ENCODE measurements around the gene BDH2. TPM values are rescaled to one million over a fixed set of nuclear protein-coding genes. Genes with fewer than 3 reads are reported as not detected.

BDH2 gene
- total and polyA plus RNA-seq, 2 of the 8 experiments (the other 6 are each of a cell fraction or from before 2014, with no cell fraction given): 46.0 to 46.2 TPM

GRCh38 chr4:103075894-103076746 is 23.5 kb downstream of the BDH2 start:
- H2AFZ ChIP-seq (ENCODE audit: low read length): peak overlapping the region; percentile 95
- CTCF ChIA-PET (ENCODE audit: partially characterized antibody): interaction anchor here (1.0 to 6.6 kb wide), 7 partner anchors 11 to 506 kb away, joined by 3 to 47 read pairs (median 3); partner anchors contain the start of gene BDH2
- H4K20me1 ChIP-seq (replicated peaks in 1 of 2; ENCODE audit: control insufficient read depth in 1 of 2, insufficient read depth in 2 of 2, low read length in 2 of 2): peaks cover 0 to 2% of the 10 kb centered on the region in 2 experiments
- peak overlapping the region; percentile 51 to 91 (median 80); a peak in 6 of 7 replicates for H3K9ac ChIP-seq (replicated peaks in 1 of 4; ENCODE audit: extremely low read depth in 1 of 4, low read depth in 3 of 4, low read length in 3 of 4)
- no peak for FAIRE-seq
- no peaks in the 10 kb centered on the region for H3K79me2 ChIP-seq (ENCODE audit: control insufficient read depth in 1 of 2, insufficient read depth in 2 of 2, low read length in 2 of 2)
- no peak overlapping the region for H2BK20ac ChIP-seq (ENCODE audit: low read length)
- no peak overlapping the region for H3K56ac ChIP-seq (replicated peaks; ENCODE audit: insufficient read length, low read depth, low read length)
- no peak overlapping the region for H2BK12ac ChIP-seq (ENCODE audit: low read depth, low read length)
- H3K14ac ChIP-seq (ENCODE audit: insufficient read length): no peak overlapping the region
- H3K9me3 ChIP-seq (ENCODE audit: insufficient read depth in 2 of 2, low read depth in 1 of 2, low read length in 1 of 2): no peaks in the 10 kb centered on the region
- POLR2A ChIA-PET (ENCODE audit: partially characterized antibody): interaction anchor here (2.2 kb wide), 1 partner anchor 248 kb away, joined by 13 read pairs; the partner anchor contains the start of gene UBE2D3
- H3K23ac ChIP-seq (ENCODE audit: insufficient read length): no peak overlapping the region
- whole genome bisulfite sequencing, 2 experiments (ENCODE audit: extremely low coverage in 1 of 2, insufficient coverage in 1 of 2, insufficient read length in 1 of 2, insufficient replicate concordance in 2 of 2, low coverage in 1 of 2, low lambda C conversion rate in 2 of 2, missing lambda C conversion rate in 1 of 2): 6% methylated on average over 70 of the region's 82 CpGs; no CpG with 5 or more reads in 1 of the 2 experiments
- 0 out of 2 replicates have a peak overlapping the region, but pooled peaks have one; percentile 39 for H3K18ac ChIP-seq (ENCODE audit: extremely low read depth, low read length)
- H3K27me3 ChIP-seq (replicated peaks in 1 of 4; ENCODE audit: control insufficient read depth in 3 of 4, extremely low read depth in 1 of 4, insufficient read depth in 3 of 4, low read length in 3 of 4): peaks cover 0 to 15% (median 13%) of the 10 kb centered on the region in 4 experiments; a peak in 4 of 7 replicates
- H3K4ac ChIP-seq (replicated peaks; ENCODE audit: insufficient read length, low read depth, low read length): no peak overlapping the region
- no peak overlapping the region; the same call in 1 of the 2 replicates for H2BK5ac ChIP-seq (ENCODE audit: low read depth, low read length)
- peaks cover 0 to 3% (median under 1%) of the 10 kb centered on the region in 4 experiments; a peak in 2 of 7 replicates for H3K4me1 ChIP-seq (replicated peaks in 1 of 4; ENCODE audit: control insufficient read depth in 3 of 4, insufficient read depth in 4 of 4, low read length in 3 of 4)
- H3K36me3 ChIP-seq (ENCODE audit: control insufficient read depth in 2 of 4, insufficient read depth in 4 of 4, low read length in 3 of 4): no peaks in the 10 kb centered on the region; a peak in 1 of 8 replicates
- no peak overlapping the region for H4K5ac ChIP-seq (ENCODE audit: insufficient read length, low read depth, low read length)
- H3K4me2 ChIP-seq (ENCODE audit: insufficient read depth in 1 of 2, low read depth in 2 of 2, low read length in 2 of 2): peak overlapping the region; percentile 71 to 87
- no peak overlapping the region for H2AK5ac ChIP-seq (ENCODE audit: low read depth, low read length)
- peak overlapping the region; percentile 91 for H4K8ac ChIP-seq (ENCODE audit: extremely low read depth, insufficient read depth, low read length)
- H3K27ac ChIP-seq (ENCODE audit: low read depth, low read length): no peak overlapping the region
- H2BK15ac ChIP-seq (ENCODE audit: low read length): no peak overlapping the region; the same call in 1 of the 2 replicates
- peaks cover 3% of the 10 kb centered on the region; the same call in 1 of the 2 replicates for H3K23me2 ChIP-seq (ENCODE audit: low read depth, low read length)
- no peak overlapping the region for H2BK120ac ChIP-seq (replicated peaks; ENCODE audit: low read depth, low read length)
- H3K79me1 ChIP-seq (ENCODE audit: low read depth, low read length): no peaks in the 10 kb centered on the region
- DNase-seq (ENCODE audit: low read depth in 1 of 2, low spot score in 2 of 2): peak in 1 of 2 experiments; percentile 82
- peak overlapping the region; percentile 77 for H4K91ac ChIP-seq (replicated peaks; ENCODE audit: insufficient read length, low read length)
- peak overlapping the region; percentile 54 to 78 (median 76) for H3K4me3 ChIP-seq (ENCODE audit: extremely low read depth in 1 of 4, insufficient read depth in 2 of 4, low read depth in 3 of 4, low read length in 4 of 4)
- TF ChIP-seq YY1 (IDR thresholded peaks at IDR 0.05; ENCODE audit: low read depth, low read length): no peak
- no peak for TF ChIP-seq CEBPB (IDR thresholded peaks at IDR 0.05; ENCODE audit: low read depth, low read length)
- TF ChIP-seq EP300 (IDR thresholded peaks at IDR 0.05; ENCODE audit: borderline replicate concordance in 1 of 2, low read depth in 2 of 2, low read length in 2 of 2): no peak
- TF ChIP-seq PHF8 (conservative IDR thresholded peaks at IDR 0.05; ENCODE audit: low read depth, low read length): peak; percentile 74
- TF ChIP-seq JUND (IDR thresholded peaks at IDR 0.05; ENCODE audit: low read length): no peak
- peak; percentile 94 for TF ChIP-seq KDM4A (IDR thresholded peaks at IDR 0.05; ENCODE audit: low read depth, low read length, severe bottlenecking)
- no peak for TF ChIP-seq KDM5A (IDR thresholded peaks at IDR 0.05; ENCODE audit: low read length)
- TF ChIP-seq KDM1A (IDR thresholded peaks at IDR 0.05; ENCODE audit: borderline replicate concordance, low read length): 0 out of 2 replicates have a peak, but pooled peaks have one; percentile 30
- TF ChIP-seq RBBP5 (IDR thresholded peaks at IDR 0.05; ENCODE audit: borderline replicate concordance, low read depth, low read length): peak; percentile 93; the same call in 1 of the 2 replicates
- no peak for TF ChIP-seq FOSL1 (IDR thresholded peaks at IDR 0.05; ENCODE audit: insufficient read depth, low read depth, low read length)
- no peak for TF ChIP-seq BACH1 (IDR thresholded peaks at IDR 0.05; ENCODE audit: low read length)
